ENCODE measurements around the gene FOXJ1. TPM values are rescaled to one million over a fixed set of nuclear protein-coding genes. Genes with fewer than 3 reads are reported as not detected.

The FOXJ1 gene
- total RNA-seq, 2 donors from 2014 or later: 17.8 to 23.6 TPM

DNA sequence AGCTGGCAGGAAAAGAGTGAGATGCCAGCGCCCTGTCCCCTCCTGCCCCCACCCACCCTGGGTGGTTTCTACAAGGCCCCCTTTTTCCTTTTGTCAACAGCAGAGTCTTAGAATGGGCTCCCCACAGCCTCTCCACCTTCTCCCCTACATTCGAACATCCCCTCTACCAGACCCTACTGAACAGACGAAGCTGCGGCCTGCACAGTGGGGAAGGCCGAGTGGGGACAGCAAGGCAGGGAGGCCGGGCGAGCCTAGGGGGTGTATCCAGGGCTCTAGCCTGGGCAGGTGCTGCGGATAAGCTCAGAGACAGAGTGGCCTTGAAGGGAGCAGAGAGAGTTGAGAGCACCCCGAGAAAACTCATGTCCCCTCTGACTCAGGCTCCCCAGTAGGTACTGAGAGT, 54.7 kb downstream of the FOXJ1 start:
- no peaks in the 10 kb centered on the region for H3K9me3 ChIP-seq (ENCODE audit: control insufficient read depth, low read length)
- no peak overlapping the region for H3K27ac Mint-ChIP-seq

More for the DNA sequence above, 54.7 kb downstream of the FOXJ1 start:
- no peaks in the 10 kb centered on the region for H3K4me1 ChIP-seq (ENCODE audit: control insufficient read depth, insufficient read depth, low read length)
- H3K9ac ChIP-seq (ENCODE audit: extremely low read depth, low read length, poor library complexity, severe bottlenecking): no peak overlapping the region
- no peaks in the 10 kb centered on the region for H3K27me3 ChIP-seq (ENCODE audit: control insufficient read depth, insufficient read depth, low read length, poor library complexity, severe bottlenecking)
- H3K4me3 ChIP-seq (ENCODE audit: low read length): no peak overlapping the region
- H3K36me3 Mint-ChIP-seq (ENCODE audit: low read depth): peaks cover 60% of the 10 kb centered on the region
- H3K4me3 Mint-ChIP-seq: no peak overlapping the region
- no peak overlapping the region for H3K27ac ChIP-seq (ENCODE audit: low read depth, low read length)
- H3K4me1 Mint-ChIP-seq: peaks cover 4% of the 10 kb centered on the region
- H3K27me3 Mint-ChIP-seq (ENCODE audit: insufficient read depth): no peaks in the 10 kb centered on the region
- peaks cover 83% of the 10 kb centered on the region for H3K36me3 ChIP-seq (ENCODE audit: control insufficient read depth, insufficient read depth, low read length)
- TF ChIP-seq, protein P1, sequence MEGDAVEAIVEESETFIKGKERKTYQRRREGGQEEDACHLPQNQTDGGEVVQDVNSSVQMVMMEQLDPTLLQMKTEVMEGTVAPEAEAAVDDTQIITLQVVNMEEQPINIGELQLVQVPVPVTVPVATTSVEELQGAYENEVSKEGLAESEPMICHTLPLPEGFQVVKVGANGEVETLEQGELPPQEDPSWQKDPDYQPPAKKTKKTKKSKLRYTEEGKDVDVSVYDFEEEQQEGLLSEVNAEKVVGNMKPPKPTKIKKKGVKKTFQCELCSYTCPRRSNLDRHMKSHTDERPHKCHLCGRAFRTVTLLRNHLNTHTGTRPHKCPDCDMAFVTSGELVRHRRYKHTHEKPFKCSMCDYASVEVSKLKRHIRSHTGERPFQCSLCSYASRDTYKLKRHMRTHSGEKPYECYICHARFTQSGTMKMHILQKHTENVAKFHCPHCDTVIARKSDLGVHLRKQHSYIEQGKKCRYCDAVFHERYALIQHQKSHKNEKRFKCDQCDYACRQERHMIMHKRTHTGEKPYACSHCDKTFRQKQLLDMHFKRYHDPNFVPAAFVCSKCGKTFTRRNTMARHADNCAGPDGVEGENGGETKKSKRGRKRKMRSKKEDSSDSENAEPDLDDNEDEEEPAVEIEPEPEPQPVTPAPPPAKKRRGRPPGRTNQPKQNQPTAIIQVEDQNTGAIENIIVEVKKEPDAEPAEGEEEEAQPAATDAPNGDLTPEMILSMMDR (conservative IDR thresholded peaks at IDR 0.05): no peak
- WGBS, 2 experiments (ENCODE audit: insufficient coverage in 1 of 2, insufficient read length in 1 of 2): 91 to 100% methylated on average over 2 to 9 of the region's 9 CpGs
- no peaks in the 10 kb centered on the region for H3K9me3 Mint-ChIP-seq
- no peak for DNase-seq

Small RNA genes lying within 50 kb of the gene (microRNA-seq; reads per million reads assigned to microRNA genes)
- gene MIR6868 (ENCODE audit: borderline microRNAs expressed): 1.2 reads per million

Other genes with a start within 250 kb of the FOXJ1 start
- gene TRIM65, start 244.3 kb downstream of the FOXJ1 start, total RNA-seq: 10 to 100 TPM; 27.4 to 35.3 TPM
- 100 to 1,000 TPM; 103 to 118 TPM for gene MRPL38, start 236.4 kb downstream of the FOXJ1 start, total RNA-seq
- gene FBF1, start 200.2 kb downstream of the FOXJ1 start, total RNA-seq: 10 to 100 TPM; 25.9 to 39.1 TPM
- gene ACOX1, start 162.1 kb downstream of the FOXJ1 start, total RNA-seq: 10 to 100 TPM; 28.6 to 37.1 TPM
- 10 to 100 TPM; 12.1 to 15.3 TPM for gene TEN1, start 162.0 kb downstream of the FOXJ1 start, total RNA-seq
- gene CDK3, start 140.4 kb downstream of the FOXJ1 start, total RNA-seq: 10 to 100 TPM in 1 of 2 donors, 1 to 10 TPM in 1; 7.3 to 11.7 TPM
- under 1 TPM; 0.20 to 0.51 TPM for gene EVPL, start 113.9 kb downstream of the FOXJ1 start, total RNA-seq
- 10 to 100 TPM; 73.9 to 78.0 TPM for gene SRP68, start 68.7 kb downstream of the FOXJ1 start, total RNA-seq
- gene GALR2, start 66.5 kb downstream of the FOXJ1 start, total RNA-seq: not detected
- under 1 TPM in 1 of 2 donors, not detected in 1; 0.09 TPM for gene ZACN, start 62.1 kb downstream of the FOXJ1 start, total RNA-seq
- gene EXOC7, start 37.5 kb downstream of the FOXJ1 start, total RNA-seq: 100 to 1,000 TPM; 159 to 187 TPM
- 10 to 100 TPM in 1 of 2 donors, 1 to 10 TPM in 1; 9.6 to 11.2 TPM for gene RNF157, start 99.2 kb upstream of the FOXJ1 start, total RNA-seq
- gene UBALD2, start 124.1 kb upstream of the FOXJ1 start, total RNA-seq: 10 to 100 TPM; 36.0 to 46.0 TPM
- 1 to 10 TPM; 3.5 to 5.0 TPM for gene QRICH2, start 167.0 kb upstream of the FOXJ1 start, total RNA-seq
- gene PRPSAP1, start 212.7 kb upstream of the FOXJ1 start, total RNA-seq: 10 to 100 TPM; 60.9 to 89.8 TPM
- gene SPHK1, start 243.4 kb upstream of the FOXJ1 start, total RNA-seq: 1 to 10 TPM; 1.5 to 1.8 TPM